Stimulated activated CD4-positive, alpha-beta T cell treated with anti-CD3 and anti-CD28 coated beads, Interleukin-2, amount 100 ng/mL, for 4 hours (primary cell): ENCODE measurements around the gene ACSBG1.

Source experiments
- DNase-seq: peaks from one replicate; pipeline ENCODE4 v3.0.0-alpha.2; 2020; ENCODE audit warnings: low read depth

ACSBG1 gene

GRCh38 chr15:78203346-78204225, 30.8 kb downstream of the ACSBG1 start:
- DNase-seq: no peak

- no peak for DNase-seq
Measured at GRCh38 chr15:78201281-78202190, 32.8 kb downstream of the ACSBG1 start.

GRCh38 chr15:78200276-78200930, 34.0 kb downstream of the ACSBG1 start:
- no peak for DNase-seq

GRCh38 chr15:78197632-78198031, 36.7 kb downstream of the ACSBG1 start:
- no peak for DNase-seq

- peak; percentile 27 for DNase-seq
Measured at GRCh38 chr15:78195735-78196201, 38.6 kb downstream of the ACSBG1 start.

GRCh38 chr15:78194568-78194925, 39.8 kb downstream of the ACSBG1 start:
- no peak for DNase-seq

- no peak for DNase-seq
Measured at GRCh38 chr15:78193731-78194567, 40.4 kb downstream of the ACSBG1 start.

GRCh38 chr15:78192826-78193594, 41.4 kb downstream of the ACSBG1 start:
- DNase-seq: no peak

GRCh38 chr15:78182821-78183220, 51.5 kb downstream of the ACSBG1 start:
- DNase-seq: no peak

GRCh38 chr15:78182336-78182700, 52.0 kb downstream of the ACSBG1 start:
- no peak for DNase-seq

- no peak for DNase-seq
Measured at GRCh38 chr15:78179906-78180305, 54.5 kb downstream of the ACSBG1 start.

- no peak for DNase-seq
Measured at GRCh38 chr15:78179286-78179840, 55.0 kb downstream of the ACSBG1 start.

GRCh38 chr15:78178064-78178463, 56.3 kb downstream of the ACSBG1 start:
- DNase-seq: no peak

- no peak for DNase-seq
Measured at GRCh38 chr15:78177447-78177873, 56.9 kb downstream of the ACSBG1 start.

- DNase-seq: no peak
Measured at GRCh38 chr15:78175330-78175729, 59.0 kb downstream of the ACSBG1 start.

GRCh38 chr15:78174401-78174800, 60.0 kb downstream of the ACSBG1 start:
- DNase-seq: no peak

GRCh38 chr15:78171864-78172472, 62.4 kb downstream of the ACSBG1 start:
- no peak for DNase-seq

GRCh38 chr15:78170848-78171773, 63.3 kb downstream of the ACSBG1 start:
- DNase-seq: no peak

- DNase-seq: no peak
Measured at GRCh38 chr15:78168608-78169007, 65.8 kb downstream of the ACSBG1 start.
